Right renal cortex interstitium (tissue), 3 donors: ENCODE measurements around the gene ADM5. TPM values are rescaled to one million over a fixed set of nuclear protein-coding genes. Genes with fewer than 3 reads are reported as not detected.
A peak's percentile ranks its signal among the peaks of the same experiment; 100 is the strongest.
"Not testable (repeated sequence)": the region's sequence is repeated elsewhere in the genome, so short reads cannot be mapped to it uniquely, and the experiment has no call there.

ENCODE experiments used
- DNase-seq, 3 donors: peaks; one replicate each; pipeline ENCODE4 v3.0.0-alpha.2; 2013; ENCODE audit warnings: low read depth in 3 of 3, low spot score in 2 of 3
- polyA plus RNA-seq, 3 donors: library from polyadenylated mRNA; unstranded; fragments of 120-200 nt; gene quantifications; one replicate each; pipeline ENCODE4 v1.2.1, GENCODE V29; 2013; ENCODE audit not compliant: insufficient read length in 3 of 3

Gene ADM5
- polyA plus RNA-seq, 3 donors, result 0.64 to 0.67 (median 0.64) TPM

DNA sequence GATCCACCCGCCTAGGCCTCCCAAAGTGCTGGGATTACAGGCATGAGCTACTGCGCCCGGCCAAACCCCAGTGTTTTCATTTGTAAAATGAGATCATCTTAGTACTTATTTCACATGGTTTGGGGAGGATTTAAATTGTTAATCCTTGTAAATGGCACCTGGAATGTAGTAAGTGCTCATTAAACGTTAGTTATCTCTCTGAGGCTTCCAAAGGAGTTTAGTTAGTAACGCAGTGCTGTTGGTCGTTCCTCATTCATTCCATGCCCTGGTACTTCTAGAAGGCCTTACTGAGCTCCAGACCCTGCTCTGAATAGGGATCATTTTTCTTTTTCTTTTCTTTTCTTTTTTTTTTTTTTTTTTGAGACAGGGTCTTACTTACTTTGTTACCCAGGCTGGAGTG lies 6.7 kb downstream of the ADM5 start:
- DNase-seq, result no peak

DNA sequence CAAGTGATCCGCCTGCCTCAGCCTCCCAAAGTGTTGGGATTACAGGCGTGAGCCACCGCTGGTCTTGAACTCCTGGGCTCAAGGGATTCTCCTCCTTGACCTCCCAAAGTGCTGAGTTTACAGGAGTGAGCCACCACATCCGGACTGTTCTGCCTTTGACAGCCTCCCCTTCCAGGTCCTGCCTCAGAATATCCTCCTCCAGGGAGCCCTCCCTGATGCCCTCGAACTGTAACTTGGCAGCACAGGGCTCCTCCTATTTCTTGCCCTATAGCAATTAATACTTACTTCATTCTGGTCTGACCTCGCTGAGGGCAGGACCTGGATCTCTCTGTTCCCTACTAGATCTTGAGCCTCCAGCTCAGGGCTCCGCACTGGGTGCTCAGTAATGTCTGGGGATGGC lies 7.5 kb downstream of the ADM5 start:
- DNase-seq, result no peak

DNA sequence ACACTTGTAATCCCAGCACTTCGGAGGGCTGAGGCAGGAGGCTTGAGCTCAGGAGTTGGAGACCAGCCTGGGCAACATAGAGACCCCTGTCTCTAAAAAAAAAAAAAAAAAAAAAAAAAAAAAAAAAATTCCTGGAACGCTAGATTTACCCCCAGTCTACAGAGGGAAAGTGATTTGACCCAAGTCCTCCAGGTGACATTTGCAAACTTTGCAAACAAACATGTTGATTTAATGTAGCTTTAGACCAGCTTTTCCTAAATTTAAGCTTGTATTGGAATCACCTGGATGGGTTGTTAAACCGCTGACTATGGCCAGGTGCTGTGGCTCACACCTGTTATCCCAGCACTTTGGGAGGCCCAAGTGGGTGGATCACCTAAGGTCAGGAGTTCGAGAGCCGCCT lies 10.0 kb downstream of the ADM5 start:
- DNase-seq, result no peak

DNA sequence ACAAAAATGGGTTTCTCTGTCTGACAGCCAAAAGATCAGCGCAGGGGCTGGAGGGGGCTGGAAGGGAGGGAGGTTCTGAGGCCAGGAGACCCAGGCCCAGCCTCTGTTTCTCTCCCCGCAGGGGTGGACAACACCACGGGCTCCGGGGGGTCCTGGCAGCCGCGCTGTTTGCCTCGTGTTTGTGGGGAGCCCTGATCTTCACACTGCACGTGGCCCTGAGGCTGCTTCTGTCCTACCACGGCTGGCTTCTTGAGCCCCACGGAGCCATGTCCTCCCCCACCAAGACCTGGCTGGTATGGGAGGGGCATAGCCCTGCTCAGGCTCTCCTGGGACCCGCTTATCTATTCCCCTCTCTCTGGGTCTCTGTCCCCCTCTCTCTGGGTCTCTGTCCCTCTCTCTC lies 11.2 kb downstream of the ADM5 start:
- DNase-seq, result no peak

DNA sequence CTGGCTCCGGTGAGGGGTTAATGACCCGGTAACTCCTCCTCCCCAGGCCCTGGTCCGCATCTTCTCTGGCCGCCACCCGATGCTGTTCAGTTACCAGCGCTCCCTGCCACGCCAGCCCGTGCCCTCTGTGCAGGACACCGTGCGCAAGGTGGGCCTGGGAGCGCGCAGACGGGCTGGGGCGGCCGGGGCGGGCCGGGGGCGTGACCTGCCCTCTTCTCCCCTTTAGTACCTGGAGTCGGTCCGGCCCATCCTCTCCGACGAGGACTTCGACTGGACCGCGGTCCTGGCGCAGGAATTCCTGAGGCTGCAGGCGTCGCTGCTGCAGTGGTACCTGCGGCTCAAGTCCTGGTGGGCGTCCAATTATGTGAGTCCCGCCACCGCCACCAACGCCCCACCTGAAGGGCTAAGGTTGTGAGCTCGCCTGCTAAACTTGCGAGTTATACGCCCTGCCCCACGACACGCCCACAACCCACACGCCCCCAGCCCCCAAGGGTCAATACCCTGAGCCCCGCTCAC lies 11.9 kb downstream of the ADM5 start:
- DNase-seq, result no peak

DNA sequence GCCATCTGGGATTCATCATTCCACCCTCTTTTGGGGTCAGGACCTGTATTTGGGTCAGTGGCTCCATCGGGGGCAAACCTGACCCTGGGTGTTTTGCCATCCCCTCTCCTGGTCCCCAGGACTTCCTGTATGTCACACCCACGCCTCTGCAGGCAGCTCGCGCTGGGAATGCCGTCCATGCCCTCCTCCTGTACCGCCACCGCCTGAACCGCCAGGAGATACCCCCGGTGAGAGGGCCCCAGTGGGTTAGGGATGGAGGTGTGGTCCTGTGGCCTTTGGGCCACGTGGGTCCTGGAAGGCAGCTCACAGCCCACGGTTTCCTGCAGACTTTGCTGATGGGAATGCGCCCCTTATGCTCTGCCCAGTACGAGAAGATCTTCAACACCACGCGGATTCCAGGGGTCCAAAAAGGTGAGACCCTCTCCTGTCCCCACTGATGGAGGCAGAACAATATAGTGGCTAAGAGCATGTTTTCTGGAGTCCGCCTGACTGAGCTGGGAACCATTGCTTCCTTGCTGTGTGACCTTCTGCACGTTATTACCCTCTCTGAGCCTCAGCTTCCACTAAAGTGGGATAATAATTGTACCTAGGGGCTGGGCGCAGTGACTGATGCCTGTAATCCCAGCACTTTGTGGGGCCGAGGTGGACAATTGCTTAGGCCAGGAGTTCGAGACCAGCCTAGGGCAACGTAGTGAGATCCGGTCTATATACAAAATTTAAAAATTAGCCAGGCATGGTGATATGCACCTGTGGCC lies 15.7 kb downstream of the ADM5 start:
- DNase-seq, result no peak

DNA sequence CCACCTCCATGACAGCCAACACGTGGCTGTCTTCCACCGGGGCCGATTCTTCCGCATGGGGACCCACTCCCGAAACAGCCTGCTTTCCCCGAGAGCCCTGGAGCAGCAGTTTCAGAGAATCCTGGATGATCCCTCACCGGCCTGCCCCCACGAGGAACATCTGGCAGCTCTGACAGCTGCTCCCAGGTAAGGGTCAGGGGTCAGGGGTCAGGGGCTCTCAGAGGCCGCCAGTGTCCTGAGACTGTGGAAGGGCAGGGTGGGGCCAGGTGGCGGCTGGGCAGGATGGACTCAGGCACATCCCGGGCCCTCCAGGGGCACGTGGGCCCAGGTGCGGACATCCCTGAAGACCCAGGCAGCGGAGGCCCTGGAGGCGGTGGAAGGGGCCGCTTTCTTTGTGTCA lies 16.5 kb downstream of the ADM5 start:
- no peak for DNase-seq

DNA sequence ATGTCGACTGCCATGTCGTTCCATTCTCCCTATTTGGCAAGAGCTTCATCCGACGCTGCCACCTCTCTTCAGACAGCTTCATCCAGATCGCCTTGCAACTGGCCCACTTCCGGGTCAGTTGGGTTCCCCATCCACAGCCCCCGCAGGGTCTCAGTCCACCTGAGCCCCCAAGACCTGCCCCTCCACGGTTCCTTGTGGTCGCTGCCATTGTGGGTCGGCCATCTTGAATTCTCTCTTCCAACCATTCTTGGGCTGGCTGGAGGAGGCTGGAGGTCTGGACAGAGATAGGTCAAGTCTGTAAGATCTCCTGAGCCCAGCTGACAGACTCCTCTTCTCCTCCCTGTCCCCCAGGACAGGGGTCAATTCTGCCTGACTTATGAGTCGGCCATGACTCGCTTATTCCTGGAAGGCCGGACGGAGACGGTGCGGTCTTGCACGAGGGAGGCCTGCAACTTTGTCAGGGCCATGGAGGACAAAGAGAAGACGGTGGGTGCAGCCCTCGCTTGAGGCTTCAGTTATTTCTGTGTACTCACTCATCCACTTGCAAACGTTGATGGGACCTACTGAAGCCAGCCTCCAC lies 21.1 kb downstream of the ADM5 start:
- DNase-seq, result no peak

DNA sequence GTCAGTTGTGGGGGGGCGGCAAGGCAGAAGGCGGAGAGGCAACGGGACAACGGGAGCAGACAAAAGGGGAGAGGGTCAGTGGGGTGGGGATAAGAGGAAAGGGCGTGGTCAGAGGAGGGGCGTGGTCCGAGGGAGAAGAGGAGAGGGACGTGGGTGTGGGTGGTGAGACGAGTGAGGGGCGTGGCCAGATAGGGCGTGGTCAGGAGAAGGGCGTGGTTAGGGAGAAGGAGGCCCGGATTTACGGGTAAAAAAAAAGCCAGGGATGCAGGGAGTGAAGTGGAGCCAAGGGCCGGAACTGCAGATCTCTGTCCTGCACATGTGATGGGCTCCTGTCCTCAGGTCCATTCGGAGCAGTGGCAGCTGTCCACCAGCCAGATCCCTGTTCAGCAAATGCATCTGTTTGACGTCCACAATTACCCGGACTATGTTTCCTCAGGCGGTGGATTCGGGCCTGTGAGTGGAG lies 23.0 kb downstream of the ADM5 start:
- DNase-seq, result no peak

DNA sequence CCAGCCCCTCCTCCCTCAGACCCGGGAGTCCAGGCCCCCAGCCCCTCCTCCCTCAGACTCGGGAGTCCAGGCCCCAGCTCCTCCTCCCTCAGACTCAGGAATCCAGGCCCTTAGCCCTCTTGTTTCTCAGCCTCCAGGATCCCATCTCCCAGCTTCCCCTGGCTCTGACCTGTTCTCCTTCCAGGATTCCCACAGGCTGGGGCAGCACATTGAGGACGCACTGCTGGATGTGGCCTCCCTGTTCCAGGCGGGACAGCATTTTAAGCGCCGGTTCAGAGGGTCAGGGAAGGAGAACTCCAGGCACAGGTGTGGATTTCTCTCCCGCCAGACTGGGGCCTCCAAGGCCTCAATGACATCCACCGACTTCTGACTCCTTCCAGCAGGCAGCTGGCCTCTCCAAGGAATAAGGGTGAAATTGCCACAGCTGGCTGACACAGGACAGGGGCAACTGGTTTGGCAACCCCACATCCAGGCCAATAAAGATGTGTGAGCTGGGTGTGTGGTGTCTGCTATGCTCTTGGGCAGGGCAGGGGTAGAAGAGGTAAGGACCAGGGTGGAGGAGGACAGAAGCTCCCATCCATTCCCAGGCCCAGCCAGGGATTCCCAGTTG lies 23.9 kb downstream of the ADM5 start:
- no peak for DNase-seq

DNA sequence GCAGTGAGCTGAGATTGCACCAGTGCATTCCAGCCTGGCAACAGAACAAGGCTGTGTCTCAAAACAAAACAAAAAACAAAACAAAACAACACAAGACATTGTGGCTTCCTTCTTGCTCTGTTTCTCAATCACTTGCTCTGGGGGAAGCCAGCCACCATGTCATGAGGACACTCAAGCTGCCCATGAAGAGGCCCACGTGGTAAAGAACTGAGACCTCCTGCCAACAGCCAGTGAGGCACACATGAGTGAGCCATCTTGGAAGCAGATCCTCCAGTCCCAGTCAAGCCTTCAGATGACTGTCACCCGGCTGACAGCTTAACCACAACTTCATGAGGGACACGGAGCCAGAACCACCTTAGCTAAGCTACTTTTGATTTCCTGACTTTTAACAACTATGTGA lies 26.8 kb downstream of the ADM5 start:
- DNase-seq, result no peak

DNA sequence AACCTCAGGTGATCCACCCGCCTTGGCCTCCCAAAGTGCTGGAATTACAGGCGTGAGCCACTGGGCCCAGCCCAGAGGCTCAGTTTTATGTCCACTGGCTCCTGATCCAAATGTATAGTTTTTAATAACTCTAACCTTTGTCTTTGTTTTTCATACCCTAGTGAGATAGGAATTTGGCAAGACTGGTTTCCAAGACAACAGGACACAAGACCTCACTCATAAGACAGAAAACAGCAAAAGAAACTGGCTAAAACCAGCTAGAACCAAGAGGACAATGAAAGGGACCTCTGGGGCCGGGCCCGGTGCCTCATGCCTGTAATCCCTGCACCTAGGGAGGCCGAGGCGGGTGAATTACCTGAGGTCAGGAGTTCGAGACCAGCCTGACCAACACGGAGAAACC lies 29.1 kb downstream of the ADM5 start:
- no peak for DNase-seq

DNA sequence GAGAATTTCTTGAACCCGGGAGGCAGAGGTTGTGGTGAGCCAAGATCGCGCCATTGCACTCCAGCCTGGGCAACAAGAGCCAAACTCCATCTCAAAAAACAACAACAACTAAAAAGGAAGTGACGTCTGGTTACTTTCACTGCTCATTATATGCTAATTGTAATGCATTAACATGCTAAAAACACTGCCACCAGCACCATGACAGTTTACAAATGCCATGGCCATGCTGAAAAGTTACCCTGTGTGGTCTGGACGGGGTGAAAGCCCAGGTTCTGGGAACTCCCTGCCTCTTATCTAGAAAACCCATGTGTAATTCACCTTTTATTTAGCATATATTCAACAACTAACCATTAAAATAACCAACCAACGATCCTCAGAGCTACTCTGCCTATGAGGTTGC lies 29.6 kb downstream of the ADM5 start:
- no peak for DNase-seq

DNA sequence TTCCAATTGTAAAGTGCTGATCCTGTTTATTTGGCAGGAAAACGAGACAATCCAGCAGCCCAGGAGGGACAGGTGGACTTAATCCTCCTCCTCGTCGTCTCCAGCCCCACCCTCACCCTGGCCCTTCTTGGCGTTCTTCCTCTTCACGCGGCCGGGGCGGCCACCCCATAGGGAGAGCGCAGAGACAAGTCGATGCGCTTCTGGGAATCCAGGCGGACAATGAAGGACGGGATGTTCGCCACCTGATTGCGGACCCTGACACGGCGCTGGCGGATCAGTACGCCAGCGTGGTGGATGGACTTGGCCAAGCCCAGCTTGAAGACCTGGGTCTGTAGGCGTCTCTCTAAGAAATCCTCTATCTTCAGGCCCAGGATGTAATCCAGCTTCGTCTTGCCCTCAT lies 30.0 kb downstream of the ADM5 start:
- not testable (repeated sequence) for DNase-seq

DNA sequence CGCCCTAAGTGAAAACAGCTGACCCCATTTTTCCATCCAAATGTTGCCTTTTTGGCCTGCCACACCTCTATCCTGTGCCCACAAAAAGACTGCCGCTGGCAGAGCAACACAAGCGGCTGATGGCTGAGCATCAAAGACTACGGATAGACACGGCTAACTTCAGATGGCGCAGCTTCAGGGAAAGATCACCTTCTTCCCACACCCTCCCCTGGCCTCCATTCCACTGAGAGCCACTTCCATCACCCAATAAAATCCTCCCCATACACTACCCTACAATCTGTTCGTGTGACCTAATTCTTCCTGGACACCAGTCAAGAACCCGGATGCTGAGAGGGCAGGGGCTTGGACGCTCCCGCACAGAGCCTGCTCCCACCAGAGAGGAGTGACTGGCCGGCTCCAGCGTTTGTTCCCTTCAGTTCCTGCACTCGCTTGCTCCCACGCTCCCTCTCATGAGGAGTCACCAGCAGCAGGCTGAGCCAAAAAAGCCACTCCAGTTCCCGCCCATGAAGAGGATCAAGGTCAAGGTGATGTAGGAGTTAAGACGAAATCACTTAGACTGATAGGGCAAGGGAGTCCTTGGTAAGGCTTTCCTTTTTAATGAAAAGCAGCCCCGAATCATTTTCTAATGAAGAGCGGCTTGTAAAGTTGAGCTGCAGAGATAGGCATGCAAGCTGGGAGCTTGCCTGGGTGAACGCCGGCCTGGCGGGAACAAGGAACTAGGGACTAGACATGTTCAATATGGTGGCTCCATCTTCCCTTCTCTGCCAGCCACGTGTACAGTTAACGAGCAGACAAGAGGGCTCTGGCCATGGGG lies 38.0 kb downstream of the ADM5 start:
- DNase-seq, result peak in 1 of 3 donors; percentile 12

DNA sequence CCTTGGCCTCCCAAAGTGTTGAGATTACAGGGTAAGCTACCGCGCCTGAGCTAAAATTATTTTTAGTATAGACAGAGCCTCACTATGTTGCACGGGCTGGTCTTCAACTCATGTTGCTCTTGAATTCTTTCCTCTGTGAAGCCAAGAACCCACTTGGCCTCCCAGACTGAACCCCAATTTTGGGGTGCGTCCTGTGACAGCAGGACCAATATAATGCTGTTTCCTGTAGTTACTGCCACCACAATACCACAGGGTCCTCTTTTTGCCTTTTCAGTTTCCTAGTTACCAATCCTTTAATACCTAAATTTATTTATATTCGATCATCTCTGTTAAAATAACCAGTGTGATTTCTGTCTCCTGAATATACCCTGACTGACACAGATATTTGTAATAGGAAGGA lies 40.8 kb downstream of the ADM5 start:
- DNase-seq, result no peak

DNA sequence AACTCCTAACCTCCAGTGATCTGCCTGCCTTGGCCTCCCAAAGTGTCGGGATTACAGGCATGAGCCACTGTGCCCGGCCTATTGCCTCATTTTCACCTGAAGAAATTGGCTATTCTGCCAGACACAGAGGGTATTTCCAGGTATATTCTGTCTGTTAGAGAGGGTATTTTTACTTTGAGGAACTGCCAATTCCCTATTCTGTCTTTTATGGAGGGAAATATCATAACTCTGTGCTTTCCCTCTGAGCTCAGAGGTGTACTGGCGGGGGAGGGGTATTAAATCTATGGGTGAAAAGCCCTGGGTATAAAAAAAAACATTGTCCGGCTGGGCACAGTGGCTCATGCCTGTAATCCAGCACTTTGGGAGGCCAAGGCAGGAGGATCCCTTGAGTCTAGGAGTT lies 48.9 kb downstream of the ADM5 start:
- DNase-seq, result no peak

DNA sequence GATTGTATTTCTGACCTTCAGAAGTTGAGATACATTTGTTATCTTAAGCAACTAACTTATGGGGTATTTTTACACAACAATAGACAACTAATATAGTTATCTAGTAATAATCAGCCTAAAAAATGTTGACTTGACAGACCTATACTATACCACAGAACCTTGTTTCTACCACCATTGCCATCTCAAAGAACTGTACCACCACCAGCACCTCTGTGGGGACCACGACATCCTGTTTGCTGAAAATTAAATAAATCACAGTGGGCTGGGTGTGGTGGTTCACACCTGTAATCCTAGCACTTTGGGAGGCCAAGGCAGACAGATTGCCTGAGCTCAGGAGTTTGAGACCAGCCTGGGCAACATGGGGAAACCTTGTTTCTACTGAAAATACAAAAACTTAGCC lies 49.7 kb downstream of the ADM5 start:
- DNase-seq, result no peak

DNA sequence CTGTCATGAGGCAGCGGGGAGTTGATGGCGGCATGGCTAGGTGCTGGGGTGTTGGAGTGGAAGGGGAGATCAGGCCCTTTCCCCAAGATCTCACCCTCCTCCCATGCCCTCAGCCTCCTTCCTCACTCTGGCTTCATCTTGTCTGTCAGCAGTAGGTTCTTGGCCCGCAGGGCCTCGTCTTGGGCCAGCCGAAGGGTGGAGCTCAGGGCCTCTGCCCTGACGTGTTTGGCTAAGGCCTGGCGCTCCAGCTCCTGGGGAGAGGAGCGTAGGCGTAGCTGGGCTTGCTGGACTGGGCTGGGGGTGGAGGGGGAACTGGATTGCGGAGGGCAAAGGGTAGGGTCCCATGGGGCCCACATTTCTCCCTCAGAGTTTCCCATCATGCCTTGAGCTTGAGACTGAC lies 50.5 kb downstream of the ADM5 start:
- DNase-seq, result no peak
